Stimulated activated CD8-positive, alpha-beta memory T cell treated with anti-CD3 and anti-CD28 coated beads, Interleukin-4, amount 100 ng/mL, for 48 hours (primary cell): ENCODE results near the gene TRHDE.
"Not testable (repeated sequence)": the region's sequence is repeated elsewhere in the genome, so short reads cannot be mapped to it uniquely, and the experiment has no call there.

ENCODE experiments used
- DNase-seq: peaks from one replicate; pipeline ENCODE4 v3.0.0-alpha.2; 2020

The TRHDE gene

GRCh38 chr12:72535212-72535990 lies 263.2 kb downstream of the TRHDE start:
- no peak for DNase-seq

- DNase-seq = no peak
Measured at GRCh38 chr12:72540811-72541210, 268.6 kb downstream of the TRHDE start.

- DNase-seq = no peak
Measured at GRCh38 chr12:72543777-72544467, 271.8 kb downstream of the TRHDE start.

DNA sequence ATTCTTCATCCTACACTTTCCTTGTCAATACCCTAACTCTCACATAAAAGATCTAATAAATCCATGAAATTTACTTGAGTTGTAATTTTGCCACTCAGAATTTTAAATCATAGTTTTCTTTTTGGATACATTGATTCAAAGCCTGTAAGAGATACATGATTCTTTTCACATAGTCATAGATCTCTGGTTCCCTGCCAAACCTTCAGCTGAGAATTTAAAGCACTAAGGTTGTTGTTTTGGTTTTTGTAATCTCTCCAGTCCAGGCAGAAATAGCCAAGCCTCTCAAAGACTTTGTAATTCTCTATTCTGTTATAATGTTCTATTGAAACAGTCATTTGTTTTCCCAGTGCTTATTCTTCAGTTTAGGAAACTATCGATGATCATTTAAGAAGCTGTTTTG lies 273.9 kb downstream of the TRHDE start:
- DNase-seq = no peak

DNA sequence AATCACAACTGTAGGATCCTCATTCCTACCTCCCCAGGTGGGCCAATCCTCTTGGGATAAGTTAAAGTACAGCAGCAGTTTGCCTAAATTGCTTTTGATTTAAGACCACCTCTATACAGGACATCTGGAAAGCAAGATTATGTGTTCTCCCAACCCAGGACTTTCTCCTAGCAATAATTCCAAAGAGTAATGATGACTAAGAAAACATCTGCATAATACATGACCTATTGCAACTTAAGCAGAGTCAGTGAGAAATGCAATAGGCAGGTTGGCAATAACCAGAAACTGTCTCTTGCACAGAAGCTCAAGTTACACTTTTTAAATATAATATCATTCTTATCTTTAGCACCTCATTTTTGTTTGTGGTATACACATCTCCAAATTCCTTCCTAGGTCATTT lies 275.4 kb downstream of the TRHDE start:
- no peak for DNase-seq

- DNase-seq = no peak
Measured at GRCh38 chr12:72549184-72549583, 277.0 kb downstream of the TRHDE start.

DNA sequence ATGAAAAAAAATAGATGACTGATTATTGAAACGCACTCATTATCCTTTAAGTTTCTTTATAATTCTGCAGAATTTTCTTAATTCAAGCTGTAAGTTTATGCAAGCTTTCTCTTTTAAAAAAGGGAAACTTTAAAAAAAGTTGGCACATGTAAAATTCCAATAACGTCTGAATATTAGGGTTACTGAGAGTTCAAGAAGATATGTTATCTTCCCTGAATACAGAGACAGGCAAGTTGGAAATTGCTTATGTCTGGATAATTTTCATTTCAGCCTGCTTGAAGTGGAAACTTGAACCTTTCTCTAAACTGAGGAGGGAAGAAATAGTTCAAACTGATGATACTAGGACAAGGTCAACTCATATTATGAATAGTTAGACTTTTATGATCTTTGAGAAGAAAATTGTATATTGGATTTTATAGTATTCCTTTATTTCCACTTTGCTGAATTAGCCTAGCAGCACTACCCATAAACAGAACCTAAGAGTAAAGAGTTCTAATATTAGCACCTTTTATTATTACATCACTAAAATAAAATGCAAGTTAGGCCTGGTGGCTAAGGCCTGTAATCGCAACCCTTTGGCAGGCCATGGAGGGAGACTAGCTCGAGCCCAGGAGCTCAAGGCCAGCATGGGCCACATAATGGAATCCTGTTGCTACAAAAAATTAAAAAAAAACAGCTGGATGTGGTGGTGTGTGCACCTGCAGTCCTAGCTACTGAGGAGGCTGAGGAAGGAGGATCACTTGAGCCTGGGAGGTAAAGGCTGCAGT lies 288.0 kb downstream of the TRHDE start:
- DNase-seq = no peak

- no peak for DNase-seq
Measured at GRCh38 chr12:72570601-72571000, 298.4 kb downstream of the TRHDE start.

DNA sequence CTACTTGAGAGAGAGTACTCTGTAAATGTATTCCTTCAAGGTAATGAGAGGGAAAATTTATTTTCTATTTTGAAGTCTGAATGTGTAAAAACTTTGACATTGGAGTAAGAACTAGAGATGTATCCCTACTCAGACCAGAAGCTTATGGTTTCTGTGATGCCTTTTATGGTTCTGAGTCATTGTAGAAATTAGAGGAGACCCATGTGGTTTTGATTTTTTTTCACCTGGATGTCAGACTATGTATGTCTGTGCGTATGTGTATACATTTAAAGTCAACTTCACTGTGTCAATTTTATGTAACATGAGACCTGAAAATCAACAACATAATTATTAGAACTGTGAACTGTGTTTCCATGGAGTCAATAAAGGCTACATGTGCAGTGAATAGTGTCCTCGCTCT lies 302.0 kb downstream of the TRHDE start:
- DNase-seq = no peak

DNA sequence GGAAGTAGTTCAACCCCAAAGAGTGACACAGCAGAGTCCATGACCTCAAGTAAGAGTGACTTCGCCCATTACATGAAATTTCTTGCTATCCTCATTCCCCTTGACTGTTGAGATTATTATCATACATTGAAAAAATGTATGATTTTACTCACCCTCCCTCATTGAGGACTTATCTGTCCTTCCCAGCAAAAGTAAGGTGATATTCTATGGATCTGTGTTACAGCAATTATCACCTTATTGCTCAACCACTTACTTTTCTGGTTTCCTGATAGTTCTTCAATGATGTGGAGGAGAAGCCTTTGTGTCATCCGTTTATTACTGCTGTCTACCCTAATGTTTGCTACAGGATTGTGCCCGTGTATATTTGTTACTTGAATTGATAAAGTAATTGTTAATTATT lies 306.2 kb downstream of the TRHDE start:
- DNase-seq = no peak

DNA sequence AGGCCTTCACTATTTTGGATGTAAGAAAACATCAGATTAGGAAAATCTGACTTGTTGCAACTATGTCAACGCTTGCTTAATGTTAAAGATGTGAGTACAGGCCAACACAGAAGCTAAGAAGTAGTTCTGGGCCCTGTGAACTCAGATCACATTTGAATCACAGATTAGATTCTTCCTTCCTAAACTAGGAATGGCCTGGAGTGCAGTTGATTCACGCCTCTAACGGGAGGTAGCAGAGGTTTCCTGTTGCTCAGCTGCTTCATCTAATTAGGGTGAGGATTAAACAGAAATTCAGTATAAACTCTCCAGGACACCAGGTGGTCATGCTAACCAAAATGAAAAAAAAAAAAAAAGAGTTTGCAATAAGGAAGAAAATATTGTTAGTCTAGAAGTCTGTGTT lies 314.3 kb downstream of the TRHDE start:
- DNase-seq = no peak

- DNase-seq = no peak
Measured at GRCh38 chr12:72602581-72602980, 330.4 kb downstream of the TRHDE start.

DNA sequence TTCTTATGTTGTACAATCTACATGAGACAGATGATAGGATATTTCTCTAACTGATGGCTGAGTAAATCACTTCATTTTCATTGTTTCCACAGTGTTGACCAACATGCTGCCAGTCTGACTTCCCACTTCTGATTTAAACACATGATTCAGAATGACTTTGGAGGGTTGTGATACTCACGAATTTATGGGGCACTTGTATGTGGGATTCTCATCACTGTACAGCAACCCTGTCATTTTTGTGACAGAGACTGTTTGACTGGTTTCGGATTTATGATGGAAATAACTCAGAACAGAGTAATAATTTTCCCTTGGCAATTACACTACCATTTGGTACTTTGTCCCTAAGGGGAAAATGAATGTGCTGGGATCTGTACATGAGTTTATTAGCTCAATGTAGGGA lies 333.8 kb downstream of the TRHDE start:
- DNase-seq = no peak

GRCh38 chr12:72610342-72610741 lies 338.2 kb downstream of the TRHDE start:
- no peak for DNase-seq

- DNase-seq = no peak
Measured at GRCh38 chr12:72610854-72611358, 338.7 kb downstream of the TRHDE start.

- DNase-seq = no peak
Measured at GRCh38 chr12:72612171-72612570, 340.0 kb downstream of the TRHDE start.

- no peak for DNase-seq
Measured at GRCh38 chr12:72618764-72619163, 346.6 kb downstream of the TRHDE start.

- no peak for DNase-seq
Measured at GRCh38 chr12:72622556-72622955, 350.4 kb downstream of the TRHDE start.

- DNase-seq = no peak
Measured at GRCh38 chr12:72631926-72632685, 359.9 kb downstream of the TRHDE start.

DNA sequence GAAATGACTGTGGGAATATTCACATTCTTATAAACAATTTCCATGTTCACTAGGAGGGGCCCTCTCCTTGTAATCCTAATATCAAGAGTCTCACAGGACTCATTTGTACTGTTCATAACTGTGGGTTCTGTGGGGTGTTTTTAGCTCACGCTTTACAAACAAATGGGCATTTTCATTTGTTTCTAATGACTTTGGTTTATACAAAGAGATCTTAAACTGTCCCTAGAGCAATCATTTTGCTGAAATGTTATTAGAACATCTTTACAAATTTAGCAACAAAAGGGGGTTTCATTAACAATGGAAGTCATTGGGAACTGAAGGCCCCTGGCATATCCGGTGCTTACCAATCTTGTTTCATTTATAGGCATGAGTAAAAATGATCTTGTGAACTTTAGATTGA lies 370.5 kb downstream of the TRHDE start:
- no peak for DNase-seq

GRCh38 chr12:72647139-72647538 lies 375.0 kb downstream of the TRHDE start:
- no peak for DNase-seq

DNA sequence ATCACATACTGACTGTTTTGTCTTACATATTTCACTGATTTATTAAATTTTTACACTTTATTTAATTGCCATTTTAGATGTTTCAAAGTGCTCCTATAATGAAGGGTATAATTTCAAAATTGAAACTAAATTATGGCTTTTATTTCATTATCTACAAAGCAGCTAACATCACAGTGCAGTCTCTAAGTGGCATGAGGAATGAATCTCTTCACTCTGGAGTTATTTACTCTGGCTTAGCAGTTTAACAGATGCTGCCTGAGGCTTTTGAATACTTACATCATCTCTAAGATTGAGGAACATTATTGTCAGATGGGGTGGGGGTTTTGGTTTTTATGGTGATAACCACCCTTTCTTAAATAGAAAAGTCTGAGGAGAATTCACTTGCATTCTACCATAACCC lies 386.4 kb downstream of the TRHDE start:
- no peak for DNase-seq

DNA sequence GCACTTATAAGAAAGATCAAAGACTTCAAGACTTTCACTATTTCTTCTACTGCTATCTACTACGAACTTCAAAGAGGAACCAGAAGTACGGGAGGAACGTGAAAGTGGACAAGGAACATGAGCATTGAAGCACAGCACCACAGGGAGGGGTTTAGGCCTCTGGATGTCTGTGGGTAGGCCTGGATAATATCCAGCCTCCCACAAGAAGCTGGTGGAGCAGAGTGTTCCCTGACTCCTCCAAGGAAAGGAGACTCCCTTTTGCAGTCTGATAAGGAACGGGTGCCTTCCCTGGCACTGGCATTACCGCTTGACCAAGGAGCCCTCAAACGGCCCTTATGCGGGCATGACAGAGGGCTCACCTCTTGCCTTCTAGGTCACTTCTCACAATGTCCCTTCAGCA lies 388.0 kb downstream of the TRHDE start:
- DNase-seq = not testable (repeated sequence)
